Astrocyte (in vitro differentiated cells and primary cell): ENCODE data around the gene STRIP2. TPM values are rescaled to one million over a fixed set of nuclear protein-coding genes. Genes with fewer than 3 reads are reported as not detected.
"Not testable (repeated sequence)": the region's sequence is repeated elsewhere in the genome, so short reads cannot be mapped to it uniquely, and the experiment has no call there.

Source experiments
- DNase-seq: peaks from one replicate; pipeline ENCODE4 v3.0.0-alpha.2; 2010; ENCODE audit warnings: low read depth
- FAIRE-seq: peaks from 2 replicates; lab custom pipeline; 2011; peaks lifted over from hg19 to GRCh38; lab: Jason Lieb, UNC
- H2AFZ ChIP-seq: 2 replicates; pipeline ENCODE4 v1.6.0; 2012; ENCODE audit warnings: low read depth, low read length, inconsistent platforms
- H3K27ac ChIP-seq: 2 replicates; pipeline ENCODE4 v1.5.1; 2011; ENCODE audit warnings: low read depth, low read length, inconsistent platforms
- H3K27me3 ChIP-seq: 2 replicates; pipeline ENCODE4 v1.6.0; 2011; ENCODE audit warnings: low read length, inconsistent platforms; ENCODE audit not compliant: insufficient read depth
- H3K36me3 ChIP-seq: 2 replicates; pipeline ENCODE4 v1.5.1; 2011; ENCODE audit warnings: low read length, inconsistent platforms; ENCODE audit not compliant: insufficient read depth
- H3K4me1 ChIP-seq: 2 replicates; pipeline ENCODE4 v1.5.1; 2011; ENCODE audit warnings: low read length, inconsistent platforms; ENCODE audit not compliant: insufficient read depth
- H3K4me2 ChIP-seq: 2 replicates; pipeline ENCODE4 v1.6.0; 2012; ENCODE audit warnings: low read length, inconsistent platforms
- H3K4me3 ChIP-seq: 2 replicates; pipeline ENCODE4 v1.5.1; 2011; ENCODE audit warnings: low read depth, mild to moderate bottlenecking, low read length, inconsistent platforms; ENCODE audit not compliant: insufficient read depth
- H3K79me2 ChIP-seq: 2 replicates; pipeline ENCODE4 v1.6.0; 2012; ENCODE audit warnings: mild to moderate bottlenecking, low read length, inconsistent platforms; ENCODE audit not compliant: insufficient read depth
- H3K9ac ChIP-seq: 2 replicates; pipeline ENCODE4 v1.6.0; 2012; ENCODE audit warnings: mild to moderate bottlenecking, low read length, inconsistent platforms
- H3K9me3 ChIP-seq: 2 replicates; pipeline ENCODE4 v1.5.1; 2012; ENCODE audit warnings: low read depth, mild to moderate bottlenecking, low read length, inconsistent platforms; ENCODE audit not compliant: insufficient read depth
- H4K20me1 ChIP-seq: 2 replicates; pipeline ENCODE4 v1.6.0; 2012; ENCODE audit warnings: low read length, inconsistent platforms; ENCODE audit not compliant: insufficient read depth
- H3K27ac Mint-ChIP-seq: one replicate; pipeline ENCODE4 v1.8.0; 2021; ENCODE audit warnings: mild to moderate bottlenecking, mixed read lengths; ENCODE audit not compliant: unreplicated experiment
- H3K27me3 Mint-ChIP-seq: one replicate; pipeline ENCODE4 v1.8.0; 2021; ENCODE audit warnings: low read depth, mixed read lengths; ENCODE audit not compliant: unreplicated experiment
- H3K36me3 Mint-ChIP-seq: one replicate; pipeline ENCODE4 v1.8.0; 2021; ENCODE audit warnings: low read depth, mixed read lengths; ENCODE audit not compliant: unreplicated experiment
- H3K4me1 Mint-ChIP-seq: one replicate; pipeline ENCODE4 v1.8.0; 2021; ENCODE audit warnings: low read depth, mixed read lengths; ENCODE audit not compliant: unreplicated experiment
- H3K4me3 Mint-ChIP-seq: one replicate; pipeline ENCODE4 v1.8.0; 2021; ENCODE audit warnings: mild to moderate bottlenecking, moderate library complexity, mixed read lengths; ENCODE audit not compliant: unreplicated experiment
- H3K9me3 Mint-ChIP-seq: one replicate; pipeline ENCODE4 v1.8.0; 2021; ENCODE audit warnings: mild to moderate bottlenecking, mixed read lengths; ENCODE audit not compliant: unreplicated experiment
- CTCF ChIP-seq: IDR thresholded peaks from 2 replicates; pipeline ENCODE4 v1.5.1; 2011; ENCODE audit warnings: low read depth, mild to moderate bottlenecking, inconsistent platforms, low read length, moderate library complexity; ENCODE audit not compliant: insufficient read depth
- EZH2 ChIP-seq: IDR thresholded peaks from 2 replicates; pipeline ENCODE4 v1.6.1; 2012; ENCODE audit warnings: mild to moderate bottlenecking, low read length, inconsistent platforms; ENCODE audit not compliant: insufficient read depth
- total RNA-seq: library from RNA; stranded (reverse); gene quantifications from 2 replicates; pipeline ENCODE4 v1.2.1, GENCODE V29; 2021

The STRIP2 gene
- total RNA-seq, 1 donor from 2014 or later = 1.3 TPM

DNA sequence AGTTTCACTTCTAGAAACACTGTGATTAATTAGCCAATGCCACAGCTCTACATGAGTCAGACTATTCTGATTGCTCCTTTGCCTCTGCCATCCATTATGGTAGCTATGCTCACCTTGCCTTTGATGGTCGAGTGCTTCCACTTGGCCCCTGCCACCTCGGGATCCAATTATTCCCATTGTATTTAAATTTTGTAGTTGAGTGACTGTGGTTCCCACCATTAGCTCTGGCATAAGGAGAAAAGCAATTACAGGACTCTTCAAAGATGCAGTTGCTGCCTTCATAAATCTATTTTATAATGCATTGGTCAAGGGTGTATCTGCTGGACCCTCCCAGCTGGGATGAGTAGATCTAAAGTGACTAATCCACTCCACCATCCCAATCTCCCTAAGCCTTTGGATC is 14.4 kb downstream of the STRIP2 start:
- H3K36me3 Mint-ChIP-seq, H3K27ac ChIP-seq, H3K9ac ChIP-seq, H3K4me3 Mint-ChIP-seq, H3K27ac Mint-ChIP-seq, FAIRE-seq, H3K9me3 ChIP-seq, H3K4me3 ChIP-seq, H3K4me1 Mint-ChIP-seq, H3K36me3 ChIP-seq, DNase-seq, H4K20me1 ChIP-seq, H2AFZ ChIP-seq, H3K27me3 ChIP-seq, H3K4me1 ChIP-seq, H3K79me2 ChIP-seq, H3K27me3 Mint-ChIP-seq, H3K4me2 ChIP-seq: not testable (repeated sequence)
- H3K9me3 Mint-ChIP-seq = peaks cover 24% of the 10 kb centered on the region

GRCh38 chr7:129450295-129450694 is 16.1 kb downstream of the STRIP2 start:
- DNase-seq (no peak), FAIRE-seq (no peak)
- no peak overlapping the region for H3K4me2 ChIP-seq
- H3K27me3 Mint-ChIP-seq = no peaks in the 10 kb centered on the region
- H3K9ac ChIP-seq = no peak overlapping the region
- H4K20me1 ChIP-seq = no peaks in the 10 kb centered on the region
- peaks cover 6% of the 10 kb centered on the region for H3K9me3 ChIP-seq
- H3K36me3 ChIP-seq = no peaks in the 10 kb centered on the region
- no peaks in the 10 kb centered on the region for H3K79me2 ChIP-seq
- no peak overlapping the region for H3K27ac ChIP-seq
- no peak overlapping the region for H2AFZ ChIP-seq
- no peaks in the 10 kb centered on the region for H3K27me3 ChIP-seq
- H3K4me1 ChIP-seq = no peaks in the 10 kb centered on the region
- no peak for TF ChIP-seq CTCF
- TF ChIP-seq EZH2 = no peak
- H3K4me3 Mint-ChIP-seq = no peak overlapping the region
- H3K4me1 Mint-ChIP-seq = peaks cover 5% of the 10 kb centered on the region
- H3K4me3 ChIP-seq = no peak overlapping the region
- peaks cover 5% of the 10 kb centered on the region for H3K36me3 Mint-ChIP-seq
- peaks cover 24% of the 10 kb centered on the region for H3K9me3 Mint-ChIP-seq
- H3K27ac Mint-ChIP-seq = no peak overlapping the region

DNA sequence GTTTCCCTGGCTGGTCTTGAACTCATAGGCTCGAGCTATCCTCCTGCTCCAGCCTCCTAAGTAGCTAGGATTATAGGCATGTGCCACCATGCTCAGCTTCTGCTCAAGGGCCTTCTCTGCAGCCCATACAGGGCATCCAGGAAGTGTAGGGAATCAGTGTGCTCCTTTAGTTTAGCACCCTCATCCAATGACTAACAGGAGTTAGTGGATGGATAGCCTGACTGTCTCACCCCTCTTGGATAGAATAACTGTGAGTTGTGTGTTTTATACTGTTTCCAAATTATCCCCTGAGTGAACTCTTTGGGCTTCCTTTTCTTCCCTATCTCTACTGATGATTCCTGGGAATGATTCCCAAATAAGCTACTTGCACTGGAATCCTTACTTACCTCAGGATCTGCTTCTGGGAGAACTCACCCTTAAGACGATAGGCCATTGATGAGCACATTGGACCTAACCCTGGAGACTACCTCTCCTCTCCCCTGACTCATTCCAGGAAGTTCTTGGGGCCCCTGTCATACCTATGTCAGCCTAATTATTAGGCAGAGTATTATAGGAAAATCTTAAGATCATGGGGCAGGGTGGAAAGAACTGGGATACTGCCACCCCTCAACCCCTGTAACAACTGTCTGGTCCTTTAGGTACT is 18.5 kb downstream of the STRIP2 start:
- Histone ChIP-seq H3K9ac (no peak overlapping the region), H3K79me2 (no peaks in the 10 kb centered on the region), H3K27ac (no peak overlapping the region), H3K4me1 (no peaks in the 10 kb centered on the region), H3K4me2 (no peak overlapping the region), H3K4me3 (no peak overlapping the region), H3K27me3 (no peaks in the 10 kb centered on the region), H3K9me3 (peaks cover 4% of the 10 kb centered on the region), H4K20me1 (no peaks in the 10 kb centered on the region), H3K36me3 (no peaks in the 10 kb centered on the region), H2AFZ (no peak overlapping the region)
- H3K36me3 Mint-ChIP-seq = peaks cover 5% of the 10 kb centered on the region
- TF ChIP-seq CTCF (no peak), EZH2 (no peak)
- FAIRE-seq (no peak), DNase-seq (no peak)
- H3K27ac Mint-ChIP-seq = no peak overlapping the region
- H3K4me3 Mint-ChIP-seq = no peak overlapping the region
- H3K9me3 Mint-ChIP-seq = peaks cover 14% of the 10 kb centered on the region
- no peaks in the 10 kb centered on the region for H3K27me3 Mint-ChIP-seq
- peaks cover 5% of the 10 kb centered on the region for H3K4me1 Mint-ChIP-seq
